Mesenchymal stem cell (in vitro differentiated cells and primary cell): Measurements from ENCODE around the gene ARHGAP32.

ENCODE experiments used
- DNase-seq: peaks from one replicate; pipeline ENCODE4 v3.0.0-alpha.2; 2013
- H2AFZ ChIP-seq: one replicate; pipeline ENCODE4 v1.6.1; 2013; ENCODE audit warnings: low read depth, mild to moderate bottlenecking, control low read depth, inconsistent platforms, low read length, moderate library complexity
- H2AK5ac ChIP-seq: 2 replicates; pipeline ENCODE4 v1.6.1; 2013; ENCODE audit warnings: low read length, moderate library complexity, mild to moderate bottlenecking, inconsistent platforms; ENCODE audit not compliant: severe bottlenecking
- H2BK120ac ChIP-seq: one replicate; pipeline ENCODE4 v1.6.1; 2013; ENCODE audit warnings: low read depth, mild to moderate bottlenecking, inconsistent platforms, low read length, moderate library complexity
- H2BK12ac ChIP-seq, 2 experiments: one replicate each; pipeline ENCODE4 v1.6.1; 2013; ENCODE audit warnings: inconsistent platforms in 2 of 2, low read length in 2 of 2, mild to moderate bottlenecking in 2 of 2, moderate library complexity in 2 of 2, control low read depth in 1 of 2
- H2BK15ac ChIP-seq: one replicate; pipeline ENCODE4 v1.6.1; 2013; ENCODE audit warnings: mild to moderate bottlenecking, low read depth, inconsistent platforms; ENCODE audit not compliant: poor library complexity, severe bottlenecking
- H2BK5ac ChIP-seq: 2 replicates; pipeline ENCODE4 v1.6.1; 2013; ENCODE audit warnings: low read depth, mild to moderate bottlenecking, low read length, control low read depth, inconsistent platforms; ENCODE audit not compliant: poor library complexity, severe bottlenecking
- H3K14ac ChIP-seq, 2 experiments: one replicate each; pipeline ENCODE4 v1.6.1; 2013; ENCODE audit warnings: inconsistent platforms in 2 of 2, low read length in 2 of 2, control low read depth in 1 of 2, mild to moderate bottlenecking in 1 of 2, moderate library complexity in 1 of 2
- H3K18ac ChIP-seq, 2 experiments: one replicate each; pipeline ENCODE4 v1.6.1; 2013; ENCODE audit warnings: inconsistent platforms in 2 of 2, low read length in 2 of 2, control low read depth in 1 of 2, low read depth in 1 of 2, mild to moderate bottlenecking in 1 of 2
- H3K23ac ChIP-seq, 2 experiments: one replicate each; pipeline ENCODE4 v1.6.1; 2013; ENCODE audit warnings: inconsistent platforms in 2 of 2, low read length in 2 of 2, mild to moderate bottlenecking in 2 of 2, moderate library complexity in 2 of 2, control low read depth in 1 of 2
- H3K27ac ChIP-seq: 2 replicates; pipeline ENCODE4 v1.5.1; 2013; ENCODE audit warnings: mild to moderate bottlenecking, moderate library complexity, low read length, control low read depth, inconsistent platforms; ENCODE audit not compliant: poor library complexity, severe bottlenecking
- H3K27me3 ChIP-seq, 2 experiments: 2 replicates each; pipeline versions ENCODE4 v1.6.1 to v1.7.0; 2013; ENCODE audit warnings: low read length in 2 of 2, mild to moderate bottlenecking in 2 of 2, moderate library complexity in 2 of 2, control low read depth in 1 of 2, inconsistent platforms in 1 of 2; ENCODE audit not compliant: control insufficient read depth in 1 of 2, insufficient read depth in 1 of 2
- H3K36me3 ChIP-seq, 2 experiments: 2 replicates each; pipeline versions ENCODE4 v1.6.1 to v1.7.0; 2013; ENCODE audit warnings: low read length in 2 of 2, control low read depth in 1 of 2, inconsistent platforms in 1 of 2, low read depth in 1 of 2, mild to moderate bottlenecking in 1 of 2; ENCODE audit not compliant: insufficient read depth in 2 of 2, control insufficient read depth in 1 of 2
- H3K4ac ChIP-seq, 2 experiments: one replicate each; pipeline ENCODE4 v1.6.1; 2013; ENCODE audit warnings: inconsistent platforms in 2 of 2, low read length in 2 of 2, mild to moderate bottlenecking in 2 of 2, moderate library complexity in 2 of 2, control low read depth in 1 of 2, low read depth in 1 of 2
- H3K4me1 ChIP-seq: 2 replicates; pipeline ENCODE4 v1.6.1; 2013; ENCODE audit warnings: low read depth, low read length, control low read depth; ENCODE audit not compliant: control insufficient read depth, insufficient read depth
- H3K4me2 ChIP-seq: 2 replicates; pipeline ENCODE4 v1.6.1; 2013; ENCODE audit warnings: low read length, mild to moderate bottlenecking, inconsistent platforms; ENCODE audit not compliant: poor library complexity, severe bottlenecking
- H3K4me3 ChIP-seq, 2 experiments: 2 replicates each; pipeline versions ENCODE4 v1.5.1 to v1.7.0; 2013; ENCODE audit warnings: low read length in 2 of 2, mild to moderate bottlenecking in 2 of 2, control low read depth in 1 of 2, low read depth in 1 of 2; ENCODE audit not compliant: insufficient read depth in 1 of 2
- H3K79me1 ChIP-seq: replicated peaks from 2 replicates; pipeline ENCODE4 v1.6.1; 2013; ENCODE audit warnings: mild to moderate bottlenecking, control low read depth, low read length, inconsistent platforms; ENCODE audit not compliant: poor library complexity, severe bottlenecking
- H3K9ac ChIP-seq: 2 replicates; pipeline ENCODE4 v1.7.0; 2013; ENCODE audit warnings: mild to moderate bottlenecking, low read length, moderate library complexity
- H3K9me3 ChIP-seq: 2 replicates; pipeline ENCODE4 v1.7.0; 2013; ENCODE audit warnings: mild to moderate bottlenecking, low read length; ENCODE audit not compliant: control insufficient read depth
- H4K8ac ChIP-seq: one replicate; pipeline ENCODE4 v1.6.1; 2013; ENCODE audit warnings: inconsistent platforms, mild to moderate bottlenecking, low read length, moderate library complexity
- H4K91ac ChIP-seq: one replicate; pipeline ENCODE4 v1.6.1; 2013; ENCODE audit warnings: mild to moderate bottlenecking, low read length, inconsistent platforms
- WGBS: methylation state at CpG from one replicate; pipeline ENCODE4 v1.1.7; 2013; ENCODE audit warnings: mixed read lengths; 5-methylcytosine and 5-hydroxymethylcytosine counted together

ARHGAP32 gene

DNA sequence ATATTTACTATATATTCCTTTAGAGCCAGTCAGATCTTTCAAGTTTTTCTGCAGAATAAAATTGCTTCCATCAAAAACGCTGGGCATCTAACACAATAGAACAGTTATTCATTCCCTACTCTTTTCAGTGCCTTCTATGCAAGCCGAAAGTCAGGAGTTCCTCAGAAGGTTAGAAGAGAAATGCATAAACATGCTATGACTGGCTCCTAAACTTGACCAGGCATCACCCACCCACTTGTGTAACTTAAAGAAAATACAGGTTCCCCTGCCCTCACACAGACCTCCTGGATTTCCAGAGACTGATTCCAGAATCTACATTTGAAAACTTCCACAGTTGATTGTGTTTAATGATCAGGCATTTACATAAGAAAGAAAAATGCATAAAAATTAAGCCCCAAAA is 19.3 kb upstream of the ARHGAP32 start:
- WGBS = 77% methylated on average over 2 of the region's 2 CpGs

DNA sequence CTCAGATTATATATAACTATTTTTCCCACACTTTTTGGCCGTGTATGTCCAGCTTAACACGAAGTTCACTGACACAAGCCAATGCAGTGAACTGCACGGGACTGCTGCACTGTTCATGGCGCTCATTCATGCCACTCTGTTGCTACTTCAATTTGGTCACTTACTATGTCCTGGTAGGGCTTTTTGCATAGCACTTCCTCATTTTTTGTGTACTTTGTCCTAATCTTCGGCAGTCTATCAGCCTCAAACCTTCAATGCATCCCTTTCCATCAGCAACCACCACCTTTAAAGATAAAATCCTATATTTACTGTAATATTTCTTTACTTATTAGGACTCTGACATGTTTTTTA is 18.7 kb upstream of the ARHGAP32 start:
- Histone ChIP-seq H3K9ac (no peak overlapping the region), H3K79me1 (peaks cover 14% of the 10 kb centered on the region), H3K27ac (no peak overlapping the region), H3K14ac (no peak overlapping the region), H4K8ac (no peak overlapping the region), H3K18ac (no peak overlapping the region), H3K9me3 (no peaks in the 10 kb centered on the region), H3K27me3 (no peaks in the 10 kb centered on the region), H3K23ac (no peak overlapping the region), H3K4me3 (no peak overlapping the region), H2AFZ (no peak overlapping the region), H2BK5ac (no peak overlapping the region), H3K36me3 (no peaks in the 10 kb centered on the region), H3K4me2 (no peak overlapping the region), H2BK15ac (no peak overlapping the region), H2AK5ac (no peak overlapping the region), H3K4ac (no peak overlapping the region), H4K91ac (no peak overlapping the region), H3K4me1 (no peaks in the 10 kb centered on the region), H2BK120ac (no peak overlapping the region), H2BK12ac (no peak overlapping the region)
- WGBS = 92% methylated on average over 5 of the region's 5 CpGs
- DNase-seq = no peak

More for the DNA sequence above, 19.3 kb upstream of the ARHGAP32 start:
- H3K79me1 ChIP-seq = peaks cover 11% of the 10 kb centered on the region
- no peaks in the 10 kb centered on the region for H3K27me3 ChIP-seq
- no peak overlapping the region for H3K9ac ChIP-seq
- no peak overlapping the region for H3K23ac ChIP-seq
- H3K4me1 ChIP-seq = peaks cover 2% of the 10 kb centered on the region
- H3K36me3 ChIP-seq = no peaks in the 10 kb centered on the region
- no peak overlapping the region for H2AK5ac ChIP-seq
- no peak overlapping the region for H3K14ac ChIP-seq
- no peak overlapping the region for H3K4ac ChIP-seq
- H3K27ac ChIP-seq = no peak overlapping the region
- H2AFZ ChIP-seq = no peak overlapping the region
- H4K91ac ChIP-seq = no peak overlapping the region
- no peak overlapping the region for H3K4me3 ChIP-seq
- H2BK5ac ChIP-seq = no peak overlapping the region
- no peak overlapping the region for H2BK120ac ChIP-seq
- H3K18ac ChIP-seq = no peak overlapping the region
- no peak overlapping the region for H2BK15ac ChIP-seq
- no peak overlapping the region for H4K8ac ChIP-seq
- H2BK12ac ChIP-seq = no peak overlapping the region
- no peak overlapping the region for H3K4me2 ChIP-seq
- no peak for DNase-seq
- no peaks in the 10 kb centered on the region for H3K9me3 ChIP-seq

DNA sequence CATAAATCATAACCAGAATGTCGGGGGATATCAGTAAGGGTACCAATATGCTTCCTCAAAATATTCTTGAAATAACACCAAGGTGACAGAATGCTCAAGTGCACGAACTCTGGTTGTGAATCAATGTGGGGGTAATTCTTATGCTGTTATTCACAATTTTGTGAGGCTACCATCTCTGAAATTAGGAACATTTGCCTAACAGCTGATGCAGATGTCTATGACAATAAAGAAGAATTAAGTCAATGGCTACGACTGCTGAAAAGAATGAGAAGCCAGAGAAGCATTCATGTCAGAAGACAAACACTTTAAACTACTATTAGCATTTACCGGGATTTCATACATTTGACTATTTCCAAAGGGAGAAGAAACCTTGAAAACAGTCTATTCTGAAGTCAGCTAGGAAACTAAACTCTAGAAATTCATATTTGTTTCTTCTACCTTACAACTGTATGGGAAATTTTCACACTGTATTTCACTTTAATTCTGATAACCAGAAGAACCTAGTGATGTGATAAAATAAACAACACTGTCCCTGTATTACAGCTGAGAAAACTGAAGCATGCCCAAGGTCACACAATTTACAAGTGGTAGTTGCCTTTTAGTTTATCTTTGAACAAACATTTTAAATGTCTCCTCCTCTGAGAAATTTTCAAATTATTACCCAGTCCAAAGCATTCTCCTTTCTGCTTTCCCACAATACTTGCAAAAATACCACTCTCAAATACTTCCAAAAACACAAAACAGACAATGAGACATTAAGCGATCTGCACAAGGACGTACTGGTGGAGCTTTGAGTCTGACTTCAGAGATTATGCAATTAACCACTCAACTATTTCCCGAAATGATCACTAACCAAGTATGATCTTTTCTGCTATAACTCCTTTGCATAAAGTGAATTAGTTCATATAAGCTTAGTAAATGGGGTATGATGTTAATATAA is 18.0 kb upstream of the ARHGAP32 start:
- Histone ChIP-seq H3K9ac (no peak overlapping the region), H3K23ac (no peak overlapping the region), H3K27me3 (no peaks in the 10 kb centered on the region), H3K18ac (no peak overlapping the region), H3K4me2 (no peak overlapping the region), H2AK5ac (no peak overlapping the region), H3K14ac (no peak overlapping the region), H3K36me3 (no peaks in the 10 kb centered on the region), H2BK5ac (no peak overlapping the region), H3K27ac (no peak overlapping the region), H2BK15ac (no peak overlapping the region), H3K4me3 (no peak overlapping the region), H3K4me1 (no peaks in the 10 kb centered on the region), H4K91ac (no peak overlapping the region), H3K9me3 (no peaks in the 10 kb centered on the region), H3K4ac (no peak overlapping the region), H2BK12ac (no peak overlapping the region), H2AFZ (no peak overlapping the region), H2BK120ac (no peak overlapping the region), H3K79me1 (peaks cover 12% of the 10 kb centered on the region), H4K8ac (no peak overlapping the region)
- 60% methylated on average over 2 of the region's 7 CpGs for WGBS
- DNase-seq = no peak

DNA sequence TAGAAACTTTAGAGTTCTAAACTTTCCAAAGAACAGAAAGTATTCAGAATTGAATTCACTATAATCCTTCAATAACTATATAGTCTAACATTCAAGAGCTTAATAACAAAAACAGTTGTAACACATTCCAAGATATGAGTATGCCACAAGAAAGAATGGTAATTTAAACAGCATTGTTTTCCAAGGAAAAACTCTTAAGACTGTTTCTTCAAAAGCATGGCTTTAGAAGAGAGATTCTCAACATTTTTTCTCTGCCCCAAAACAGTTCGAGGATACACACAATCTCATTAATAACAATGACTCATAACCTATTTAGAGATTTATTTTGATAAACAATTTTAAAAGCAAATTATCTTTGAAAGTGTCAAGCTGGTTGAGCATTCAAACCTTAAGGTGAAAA is 16.7 kb upstream of the ARHGAP32 start:
- Histone ChIP-seq H3K4me1 (no peaks in the 10 kb centered on the region), H3K14ac (no peak overlapping the region), H4K8ac (no peak overlapping the region), H3K79me1 (peaks cover 7% of the 10 kb centered on the region), H3K4me3 (no peak overlapping the region), H2AFZ (no peak overlapping the region), H3K27ac (no peak overlapping the region), H3K27me3 (no peaks in the 10 kb centered on the region), H2BK15ac (no peak overlapping the region), H2BK120ac (no peak overlapping the region), H3K4ac (no peak overlapping the region), H3K36me3 (no peaks in the 10 kb centered on the region), H4K91ac (no peak overlapping the region), H2AK5ac (no peak overlapping the region), H2BK12ac (no peak overlapping the region), H3K18ac (no peak overlapping the region), H3K9ac (no peak overlapping the region), H3K23ac (no peak overlapping the region), H2BK5ac (no peak overlapping the region), H3K9me3 (no peaks in the 10 kb centered on the region), H3K4me2 (no peak overlapping the region)
- no CpG with 5 or more reads among the region's 1 CpG for WGBS
- DNase-seq = no peak
